ENCODE data around the gene CR1L. TPM values are rescaled to one million over a fixed set of nuclear protein-coding genes. Genes with fewer than 3 reads are reported as not detected.
"Not testable (repeated sequence)": the region's sequence is repeated elsewhere in the genome, so short reads cannot be mapped to it uniquely, and the experiment has no call there.

The CR1L gene
- polyA plus RNA-seq, 1 donor: not detected

DNA sequence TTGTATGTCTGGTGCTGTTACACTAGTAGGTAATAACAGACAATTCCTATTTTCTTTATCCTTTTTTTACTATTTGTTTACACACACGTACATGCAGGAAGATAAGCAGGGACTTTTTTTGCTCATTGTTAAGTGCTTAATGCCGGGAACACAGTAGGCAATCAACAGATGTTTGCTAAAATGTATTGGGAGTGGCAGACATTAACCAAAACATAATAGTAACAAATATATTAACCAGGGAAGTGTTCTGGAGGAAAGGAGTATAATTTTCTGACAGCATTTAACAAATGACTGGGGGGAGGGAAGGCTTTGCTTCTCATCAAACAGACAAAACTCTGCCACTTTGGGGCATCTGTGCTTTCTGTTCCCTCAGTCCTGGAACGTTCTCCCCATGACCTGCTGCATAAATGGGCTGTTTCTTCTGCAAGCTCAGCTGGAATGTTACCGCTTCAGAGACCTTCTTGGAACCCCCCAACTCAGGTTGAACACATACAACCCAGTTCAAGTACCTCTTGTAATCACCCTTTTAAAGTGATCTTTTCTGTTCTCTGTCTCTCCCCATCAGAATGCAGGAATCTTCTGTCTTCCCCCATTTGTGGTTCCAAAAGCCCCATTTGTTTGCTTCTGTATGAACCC lies 2.1 kb downstream of the CR1L start:
- DNase-seq: no peak

DNA sequence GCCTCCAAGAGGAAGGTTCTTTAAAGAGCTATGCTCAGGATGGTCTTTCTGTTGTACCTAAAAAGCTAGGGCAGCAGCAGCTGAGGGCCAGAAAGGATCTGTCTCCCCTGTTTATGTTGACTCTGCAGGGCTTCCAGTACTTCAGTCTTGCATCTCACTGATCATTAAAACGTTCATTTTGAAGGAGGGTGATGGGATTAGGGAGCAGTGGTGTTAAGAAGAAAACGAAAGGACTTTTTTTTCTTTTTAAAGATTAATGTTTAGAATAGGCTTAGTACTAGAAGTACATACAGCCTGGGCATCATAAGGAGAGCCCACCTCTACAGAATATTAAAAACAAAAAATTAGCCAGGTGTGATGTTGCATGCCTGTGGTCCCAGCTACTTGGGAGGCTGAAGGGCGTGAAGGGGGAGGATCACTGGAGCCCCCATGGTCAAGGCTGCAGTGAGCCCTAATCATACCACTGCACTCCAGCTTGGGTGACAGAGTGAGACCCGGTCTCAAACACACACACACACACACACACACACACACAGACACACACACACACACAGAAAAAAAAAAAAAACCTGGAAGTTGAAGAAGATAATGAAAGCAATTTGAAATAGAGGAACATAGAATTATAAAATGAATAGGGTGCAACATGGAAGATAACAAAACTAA lies 2.9 kb downstream of the CR1L start:
- DNase-seq: no peak

DNA sequence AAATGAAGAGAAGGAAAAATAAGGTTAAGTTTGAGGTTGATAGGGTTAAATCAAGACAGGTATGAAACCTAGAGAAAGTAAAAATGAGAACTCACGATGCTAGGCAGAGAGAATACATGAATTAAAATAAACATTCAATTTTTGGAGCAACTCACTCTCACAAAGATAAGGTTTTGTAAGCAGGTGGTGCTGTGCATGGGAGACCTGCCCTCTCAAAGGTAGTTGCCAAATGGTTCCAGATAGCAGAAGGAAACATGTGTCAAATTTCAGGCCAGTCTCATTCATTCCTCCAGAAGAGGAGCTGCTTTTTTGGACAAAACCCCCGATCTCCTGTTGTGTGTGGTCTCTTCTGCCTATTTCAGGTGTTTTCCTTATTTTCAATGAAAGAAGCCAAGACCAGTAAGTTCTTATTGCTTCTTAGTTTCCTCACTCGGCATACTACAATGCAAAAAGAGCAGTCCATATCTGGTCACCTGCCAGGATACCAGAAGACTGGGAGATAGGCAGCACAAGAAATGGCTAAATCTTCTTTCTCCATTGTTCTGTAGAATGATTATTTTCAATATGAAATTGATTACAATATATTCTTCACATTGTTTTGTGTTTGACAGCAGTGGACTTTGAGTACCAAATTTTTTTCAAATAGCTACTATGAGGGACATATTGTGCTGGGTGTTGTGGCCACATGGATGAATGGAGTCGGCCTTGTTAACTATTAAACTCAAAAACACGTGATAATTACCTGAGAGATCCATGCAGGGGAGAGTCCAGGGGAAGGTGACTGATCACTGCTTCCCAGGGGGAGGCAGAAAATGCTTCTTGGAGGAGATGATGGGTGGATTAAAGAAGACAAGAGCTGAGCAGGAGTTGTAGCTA lies 3.6 kb downstream of the CR1L start:
- no peak for DNase-seq

DNA sequence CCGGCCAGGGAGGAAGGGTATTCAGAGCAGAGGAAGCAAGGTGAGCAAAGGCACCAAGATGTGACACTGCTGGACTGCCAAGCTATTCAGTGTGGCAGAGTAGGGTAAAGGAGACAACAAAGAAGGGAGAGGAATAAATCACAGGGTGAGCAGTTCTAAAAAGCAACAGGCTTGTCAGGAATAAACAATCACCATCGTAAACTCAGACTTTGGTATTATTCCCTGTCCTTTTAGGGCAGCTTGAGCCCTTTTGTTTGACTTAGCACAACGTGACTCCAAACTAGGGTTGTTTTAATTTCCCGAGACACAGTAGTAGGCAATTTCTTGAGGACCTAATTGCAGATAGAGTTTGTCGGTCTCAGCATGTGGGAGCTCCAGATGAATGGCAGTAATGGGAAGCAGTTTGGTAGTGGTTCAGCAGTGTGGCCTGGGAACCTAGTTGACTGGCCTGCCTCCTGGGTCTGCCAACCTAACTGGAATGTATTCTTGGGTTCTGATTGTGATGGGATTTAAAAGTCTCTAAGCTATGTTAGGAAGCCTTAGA lies 4.3 kb downstream of the CR1L start:
- DNase-seq: no peak

DNA sequence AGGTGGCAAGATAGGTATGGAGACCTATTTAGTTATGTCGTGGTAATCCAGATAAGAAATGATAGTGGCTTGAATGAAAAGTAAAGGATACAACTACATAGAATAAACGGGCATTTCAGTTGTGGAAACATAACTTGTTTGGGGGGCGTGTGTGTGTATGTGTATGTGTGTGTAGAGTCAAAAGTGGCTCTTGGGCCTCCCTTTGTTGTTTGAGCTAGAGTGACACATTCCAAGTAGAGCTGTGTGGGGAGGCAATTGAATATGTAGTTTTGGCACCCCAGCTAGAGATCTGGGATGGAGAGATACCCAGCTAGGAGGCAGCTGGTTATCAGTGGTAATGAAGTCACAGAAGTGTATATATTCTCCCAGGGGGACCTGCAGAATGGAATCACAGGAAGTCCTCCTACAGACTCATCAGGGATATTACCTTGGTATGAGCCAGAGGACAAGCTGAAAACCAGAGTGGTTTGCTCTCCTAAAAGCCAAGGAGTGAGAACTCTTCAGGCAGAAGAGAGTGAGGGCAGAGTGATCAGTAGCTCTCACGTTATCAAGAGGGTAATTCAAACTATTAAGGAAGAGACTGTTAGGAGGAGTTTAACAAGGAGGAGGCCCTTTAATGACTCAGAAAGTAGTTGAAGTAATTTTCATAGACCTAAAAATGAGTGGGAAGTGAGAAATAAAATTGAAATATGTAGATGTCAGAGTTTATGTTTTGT lies 5.1 kb downstream of the CR1L start:
- no peak for DNase-seq

DNA sequence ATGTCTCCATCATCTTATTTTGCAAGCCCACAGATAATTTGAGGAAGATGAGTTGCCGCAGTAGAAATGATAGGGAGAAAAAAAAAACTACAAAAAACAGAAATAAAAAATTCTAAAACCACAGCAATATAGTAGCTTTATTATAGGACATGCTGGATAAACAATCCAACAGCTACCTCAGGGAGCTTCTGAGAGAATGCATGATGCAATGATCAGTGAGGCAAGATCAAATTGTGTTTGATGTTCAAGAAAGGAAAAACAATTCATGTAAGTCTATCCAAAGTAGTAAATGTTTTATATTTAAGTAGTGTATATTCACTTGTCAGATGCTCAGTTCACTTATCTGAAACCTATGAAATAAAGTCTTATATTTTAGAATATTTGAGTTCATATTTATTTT lies 6.7 kb downstream of the CR1L start:
- no peak for DNase-seq

DNA sequence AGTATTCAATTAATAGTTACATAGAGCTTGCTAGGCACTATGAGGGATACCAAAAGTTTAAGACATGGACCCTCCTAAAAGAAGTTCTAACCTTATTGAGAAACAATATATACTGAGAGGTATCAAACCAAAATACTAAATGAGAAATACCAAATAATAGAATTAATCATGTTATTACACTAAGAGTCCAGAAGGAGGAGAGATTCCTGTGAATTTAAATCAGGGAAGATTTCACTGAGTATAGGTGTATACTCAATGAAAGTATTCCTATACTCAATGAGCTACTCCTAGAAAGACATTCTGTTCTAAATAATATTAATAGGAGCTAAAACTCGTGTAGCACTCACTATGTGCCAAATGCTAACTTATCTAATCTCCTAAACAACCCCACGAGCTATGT lies 9.4 kb downstream of the CR1L start:
- no peak for DNase-seq

DNA sequence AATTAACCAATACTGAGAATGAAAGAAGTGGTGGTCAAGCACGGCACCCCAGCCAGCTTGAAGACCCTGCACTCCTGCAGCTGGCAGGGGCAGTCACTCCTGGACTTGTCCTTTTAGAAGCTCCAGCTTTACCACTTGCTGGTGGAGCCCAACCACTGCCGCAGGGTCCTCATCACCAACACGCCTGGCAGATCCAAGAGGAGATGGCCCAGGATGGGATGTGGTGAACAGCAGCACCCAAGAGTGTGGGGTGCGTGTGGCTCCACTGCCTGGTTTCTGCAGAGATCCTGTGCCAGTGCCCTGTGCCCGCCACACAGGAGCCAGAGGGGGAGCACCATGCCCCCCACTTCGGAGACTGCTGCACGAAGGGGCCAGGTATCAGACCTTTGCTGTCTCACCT lies 13.5 kb downstream of the CR1L start:
- DNase-seq: no peak

DNA sequence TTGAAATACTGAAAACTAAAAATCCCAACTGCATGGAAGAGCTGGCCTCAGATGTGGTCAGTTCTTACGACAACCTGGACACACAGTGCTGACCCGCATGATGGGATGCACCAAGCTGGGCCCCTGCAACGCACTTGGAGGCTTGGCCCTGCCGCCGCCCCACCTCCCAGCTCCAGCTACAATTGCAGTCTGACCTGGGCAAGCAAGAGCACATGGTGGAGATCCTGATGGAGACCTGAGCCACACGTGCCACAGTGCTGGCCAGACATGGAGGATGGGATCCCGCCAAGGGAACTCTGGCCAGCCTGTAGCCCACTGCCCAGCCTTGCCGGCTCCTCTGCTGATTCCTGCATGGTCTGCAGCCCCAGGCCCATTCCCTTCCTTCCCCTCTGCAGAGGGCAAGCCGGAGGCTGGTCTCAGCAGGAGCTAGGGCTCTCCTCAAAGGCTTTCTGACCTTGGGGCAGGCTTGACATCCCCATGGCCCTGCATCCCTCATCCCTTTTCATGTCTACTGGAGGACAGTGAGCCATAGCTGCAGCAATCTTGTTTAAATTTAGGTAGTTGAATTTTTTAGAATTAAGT lies 14.1 kb downstream of the CR1L start:
- no peak for DNase-seq

DNA sequence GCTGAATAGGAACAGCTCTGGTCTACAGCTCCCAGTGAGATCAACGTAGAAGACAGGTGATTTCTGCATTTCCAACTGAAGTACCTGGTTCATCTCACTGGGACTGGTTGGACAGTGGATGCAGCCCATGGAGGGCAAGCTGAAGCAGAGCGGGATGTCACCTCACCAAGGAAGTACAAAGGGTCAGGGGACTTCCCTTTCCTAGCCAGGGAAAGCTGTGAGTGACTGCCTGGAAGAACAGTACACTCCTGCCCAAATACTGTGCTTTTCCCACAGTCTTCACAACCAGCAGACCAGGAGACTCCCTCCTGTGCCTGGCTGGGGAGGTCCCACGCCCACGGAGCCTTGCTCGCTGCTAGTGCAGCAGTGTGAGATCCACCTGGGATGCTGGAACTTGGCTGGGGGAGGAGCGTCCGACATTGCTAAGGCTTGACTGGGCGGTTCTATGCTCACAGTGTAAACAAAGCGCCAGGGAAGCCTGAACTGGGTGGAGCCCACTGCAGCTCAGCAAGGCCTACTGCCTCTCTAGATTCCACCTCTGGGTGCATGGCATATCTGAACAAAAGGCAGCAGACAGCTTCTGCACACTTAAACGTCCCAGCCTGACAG lies 14.7 kb downstream of the CR1L start:
- no peak for DNase-seq

DNA sequence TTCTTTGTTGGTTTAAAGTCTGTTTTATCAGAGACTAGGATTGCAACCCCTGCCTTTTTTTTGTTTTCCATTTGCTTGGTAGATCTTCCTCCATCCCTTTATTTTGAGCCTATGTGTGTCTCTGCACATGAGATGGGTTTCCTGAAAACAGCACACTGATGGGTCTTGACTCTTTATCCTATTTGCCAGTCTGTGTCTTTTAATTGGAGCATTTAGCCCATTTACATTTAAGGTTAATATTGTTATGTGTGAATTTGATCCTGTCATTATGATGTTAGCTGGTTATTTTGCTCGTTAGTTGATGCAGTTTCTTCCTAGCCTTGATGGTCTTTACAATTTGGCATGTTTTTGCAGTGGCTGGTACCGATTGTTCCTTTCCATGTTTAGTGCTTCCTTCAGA lies 16.5 kb downstream of the CR1L start:
- DNase-seq: not testable (repeated sequence)

DNA sequence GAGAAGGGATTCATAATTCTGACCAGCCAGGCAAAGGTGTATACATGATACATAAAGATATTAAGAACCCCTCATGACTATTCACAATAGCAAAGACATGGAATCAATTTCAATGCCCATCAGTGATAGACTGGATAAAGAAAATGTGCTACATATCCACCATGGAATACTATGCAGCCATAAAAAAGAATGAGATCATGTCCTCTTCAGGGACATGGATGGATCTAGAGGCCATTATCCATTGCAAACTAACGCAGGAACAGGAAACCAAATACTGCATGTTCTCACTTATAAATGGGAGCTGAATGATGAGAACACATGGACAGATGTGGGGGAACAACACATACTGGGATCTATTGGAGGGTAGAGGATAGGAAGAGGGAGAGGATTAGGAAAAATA lies 21.4 kb downstream of the CR1L start:
- no peak for DNase-seq

DNA sequence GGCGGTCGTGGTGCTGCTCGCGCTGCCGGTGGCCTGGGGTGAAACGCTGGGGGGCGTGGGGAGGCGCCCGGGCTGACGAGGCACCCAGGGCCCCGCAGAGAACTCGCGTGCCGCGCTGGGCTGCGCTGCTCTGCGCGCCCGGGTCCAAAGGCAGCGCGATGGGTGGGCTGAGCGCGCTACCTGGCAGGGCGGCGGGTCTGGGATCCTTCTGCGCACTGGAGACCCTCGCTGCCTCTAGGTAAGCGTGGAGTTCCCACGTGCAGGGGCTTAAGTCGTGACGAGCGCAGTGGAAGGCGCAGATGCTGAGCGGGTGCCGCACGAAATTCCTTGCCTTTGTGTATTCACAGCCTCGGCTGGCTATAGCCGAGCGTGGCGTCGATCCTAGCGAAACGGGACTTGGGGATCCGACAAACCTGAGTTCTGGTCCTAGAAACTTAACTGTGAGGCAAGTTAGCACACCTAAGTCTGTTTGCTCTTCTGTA lies 24.6 kb downstream of the CR1L start:
- DNase-seq: no peak

DNA sequence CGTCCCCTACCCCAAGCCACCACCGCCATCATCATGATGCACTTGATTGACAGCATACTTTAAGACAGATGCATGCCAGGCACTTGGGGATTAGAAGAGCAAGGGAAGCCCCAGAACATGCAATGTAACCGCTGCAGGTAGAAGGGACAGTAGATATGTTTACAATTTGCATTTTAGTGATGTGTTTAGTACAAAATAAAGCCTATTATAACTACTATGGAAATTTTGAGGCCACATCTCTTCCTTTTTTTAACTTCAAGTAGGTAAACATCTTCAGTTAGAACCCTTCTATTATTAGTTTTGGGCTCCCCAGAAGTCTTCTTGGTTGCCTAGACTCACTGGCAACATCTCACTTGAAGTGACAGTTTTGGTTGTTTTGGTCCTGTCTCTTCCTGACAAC lies 25.3 kb downstream of the CR1L start:
- DNase-seq: no peak

DNA sequence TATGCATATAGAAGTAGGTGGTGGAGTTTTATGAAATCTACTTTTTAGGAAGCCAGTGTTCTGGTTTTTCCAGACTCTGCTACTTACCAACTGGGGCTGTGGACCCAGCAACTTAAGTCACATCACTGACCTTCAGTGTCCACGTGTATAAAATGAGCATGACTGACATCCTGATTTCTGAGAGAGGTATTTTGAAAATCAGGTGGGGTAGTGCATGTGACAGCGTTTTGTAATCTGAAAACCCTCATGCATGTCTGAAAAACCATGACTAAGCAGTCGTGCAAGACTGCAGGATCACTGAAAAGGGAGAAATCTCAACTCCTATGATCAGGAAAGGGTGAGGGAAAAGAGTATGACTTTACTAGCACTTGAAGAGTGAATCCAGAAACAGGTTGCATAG lies 26.1 kb downstream of the CR1L start:
- DNase-seq: no peak

DNA sequence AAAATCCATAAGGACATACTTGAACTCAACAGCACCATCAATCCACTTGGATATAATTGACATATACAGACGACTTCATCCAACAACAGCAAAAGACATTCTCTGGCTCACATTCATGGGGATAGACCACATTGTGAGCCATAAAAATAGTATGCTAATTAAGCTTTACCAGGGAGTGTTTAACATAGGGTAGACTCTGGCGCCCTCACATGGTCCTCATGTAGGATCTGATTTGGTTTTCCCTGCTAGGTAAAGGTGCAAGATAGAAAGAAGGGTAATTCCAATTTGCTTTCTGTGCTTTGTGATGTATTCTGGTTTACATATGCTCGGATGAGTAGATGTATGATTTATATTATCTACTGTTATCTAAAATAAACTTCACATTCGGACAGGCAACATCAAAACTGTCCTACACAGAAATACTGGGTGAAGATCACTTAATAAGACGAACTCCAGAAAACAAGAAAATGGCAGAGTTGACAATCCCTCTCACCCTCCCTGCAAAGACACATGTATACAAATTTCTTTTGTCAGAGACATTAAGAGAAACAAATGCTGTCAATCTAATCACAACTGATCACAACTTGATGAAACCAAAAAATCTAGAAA lies 27.7 kb downstream of the CR1L start:
- no peak for DNase-seq

DNA sequence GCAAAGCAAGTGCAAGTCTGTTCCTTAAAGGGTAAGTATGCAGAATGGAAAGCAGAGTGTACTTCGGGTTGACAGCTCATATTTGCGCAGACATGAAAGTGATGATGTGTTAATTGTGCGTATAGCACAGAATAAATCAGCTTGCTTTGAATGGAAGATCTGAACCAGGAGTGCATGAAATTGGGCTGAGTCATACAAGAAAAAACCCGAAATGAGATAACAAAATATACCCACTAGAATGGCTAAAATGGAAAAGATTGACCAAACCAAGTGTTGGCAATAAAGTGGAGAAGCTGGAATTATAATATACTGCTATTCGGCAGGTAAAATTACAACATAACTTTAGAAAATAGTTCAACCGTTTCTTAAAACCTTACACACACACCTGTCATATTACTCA lies 28.5 kb downstream of the CR1L start:
- no peak for DNase-seq

DNA sequence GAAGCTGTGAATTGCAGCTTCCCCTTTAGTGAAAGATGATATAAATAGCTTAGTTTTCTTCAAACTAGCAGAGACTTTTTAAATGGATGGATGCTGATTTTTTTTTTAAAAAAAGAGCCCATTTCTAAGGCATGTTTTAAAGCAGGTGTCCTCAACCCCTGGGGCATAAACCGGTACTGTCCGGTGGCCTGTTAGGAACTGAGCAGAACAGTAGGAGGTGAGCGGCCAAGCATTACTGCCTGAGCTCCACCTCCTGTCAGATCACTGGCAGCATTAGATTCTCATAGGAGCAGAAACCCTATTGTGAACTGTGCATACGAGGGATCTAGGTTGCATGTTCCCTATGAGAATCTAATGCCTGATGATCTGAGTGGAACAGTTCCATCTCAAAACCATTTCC lies 31.2 kb downstream of the CR1L start:
- no peak for DNase-seq

DNA sequence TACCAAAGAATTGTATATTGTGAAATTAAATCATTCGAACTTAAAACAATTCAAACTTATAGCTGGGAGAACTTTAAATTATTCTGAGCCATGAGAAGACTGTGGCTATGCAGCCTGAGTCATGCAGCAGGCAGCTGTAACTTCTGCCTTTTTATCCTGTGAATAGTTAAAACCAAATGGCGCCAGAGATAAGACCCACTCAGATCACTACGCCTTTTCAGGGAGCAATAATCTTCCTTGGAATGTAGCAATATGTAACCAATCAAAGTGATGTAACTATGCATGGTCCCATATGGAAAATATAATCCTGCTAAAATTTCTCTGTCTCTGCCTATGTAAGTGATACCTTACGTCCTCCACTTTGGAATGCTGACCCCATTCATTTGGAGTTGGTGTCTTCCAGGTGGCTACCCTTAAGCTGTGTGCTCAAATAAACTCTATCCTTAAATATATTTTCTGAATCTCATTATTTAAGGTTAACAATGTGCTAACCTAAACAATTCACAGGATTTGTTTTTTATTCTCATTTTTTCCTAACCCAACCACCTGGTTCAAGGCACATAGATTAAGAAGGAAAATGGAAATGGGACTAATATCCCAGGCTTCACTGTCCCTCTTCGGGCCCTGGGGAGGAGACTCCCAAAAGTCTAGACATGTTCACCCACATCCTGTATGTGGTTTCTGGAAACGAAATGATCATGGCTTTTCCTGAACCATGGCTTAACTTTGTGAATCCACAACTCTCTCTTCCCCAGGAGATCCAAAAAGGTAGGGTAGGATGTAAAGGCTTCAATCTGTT lies 35.9 kb downstream of the CR1L start:
- DNase-seq: not testable (repeated sequence)

DNA sequence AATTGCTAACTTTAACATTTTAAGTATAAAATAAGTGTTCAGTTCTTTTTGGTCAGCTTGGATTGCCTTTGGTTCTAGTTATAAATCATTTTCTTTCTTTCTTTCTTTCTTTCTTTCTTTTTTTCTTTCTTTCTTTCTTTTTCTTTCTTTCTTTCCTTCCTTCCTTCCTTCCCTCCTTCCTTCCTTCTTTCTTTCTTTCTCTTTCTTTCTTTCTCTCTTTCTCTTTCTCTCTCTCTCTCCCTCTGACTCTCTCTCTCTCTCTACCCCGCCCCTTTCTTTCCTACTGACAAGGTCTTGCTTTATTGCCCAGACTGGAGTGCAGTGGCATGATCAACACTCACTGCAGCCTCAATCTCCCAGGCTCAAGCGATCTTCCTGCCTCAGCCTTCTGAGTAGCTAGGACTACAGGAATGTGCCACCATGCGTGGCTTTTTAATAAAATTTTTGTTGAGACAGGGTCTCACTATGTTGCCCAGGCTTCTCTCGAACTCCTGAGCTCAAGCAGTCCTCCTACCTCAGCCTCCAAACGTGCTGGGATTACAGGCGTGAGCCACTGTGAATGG lies 38.0 kb downstream of the CR1L start:
- DNase-seq: not testable (repeated sequence)

All from hindlimb muscle (tissue), 1 donor.